ENCODE data around the gene TOGARAM2. TPM values are rescaled to one million over a fixed set of nuclear protein-coding genes. Genes with fewer than 3 reads are reported as not detected.
A peak's percentile ranks its signal among the peaks of the same experiment; 100 is the strongest.

TOGARAM2 gene
- polyA plus RNA-seq, 6 donors from 2014 or later, result 0.14 TPM; not detected in 5

DNA sequence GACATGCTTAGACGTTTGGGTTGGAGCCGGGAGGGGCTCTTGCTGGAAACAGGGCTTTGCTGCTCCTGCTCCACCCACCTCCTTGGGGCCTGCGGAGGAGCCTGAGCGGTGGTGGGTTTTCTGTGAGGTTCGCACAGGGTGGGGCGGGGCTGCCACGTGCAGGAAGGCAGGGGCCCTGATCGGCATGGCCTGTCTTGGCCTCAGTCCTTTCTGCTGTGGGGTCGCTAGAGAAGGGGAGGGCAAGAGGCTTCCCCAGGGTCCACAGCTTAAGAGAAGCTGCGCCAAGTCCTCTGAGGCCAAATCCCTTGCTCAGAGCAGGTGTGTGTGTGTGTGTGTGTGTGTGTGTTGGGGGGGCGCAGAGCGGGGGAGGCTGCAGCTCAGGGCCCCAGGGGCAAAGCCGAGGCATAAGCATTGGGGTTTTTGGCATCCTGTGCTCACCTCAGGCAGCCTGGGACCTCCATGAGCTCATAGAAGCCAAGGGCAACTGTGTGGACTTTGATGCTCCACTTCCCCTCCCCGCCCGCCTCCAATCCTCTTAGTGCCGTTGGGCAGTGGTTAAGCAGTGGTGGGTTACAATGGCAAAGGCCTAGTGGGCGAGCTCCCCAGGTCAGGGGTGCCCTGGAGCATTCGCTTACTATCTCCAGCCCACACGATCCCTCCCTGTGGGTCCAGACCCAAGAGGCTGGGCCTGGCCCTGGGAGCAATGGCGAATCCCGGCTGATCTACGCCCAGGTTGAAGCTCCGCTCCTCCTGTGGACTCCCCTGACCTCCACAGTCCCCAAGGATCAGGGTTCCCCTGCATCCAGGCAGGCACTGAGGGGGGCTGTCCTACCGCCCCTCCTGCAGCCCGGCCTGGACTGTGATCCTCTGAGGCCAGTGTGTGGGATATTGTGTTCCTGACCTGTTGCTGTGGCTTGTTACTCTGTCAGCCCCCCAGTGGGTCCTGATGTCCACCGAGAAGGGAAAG is 28.9 kb downstream of the TOGARAM2 start:
- DNase-seq, result no peak
- Mint-ChIP-seq H3K27me3 (peaks cover 0 to 17% (median 7%) of the 10 kb centered on the region in 3 donors), H3K9me3 (no peaks in the 10 kb centered on the region), H3K4me3 (peak overlapping the region in 1 of 8 donors; percentile 33), H3K4me1 (peaks cover 23 to 35% (median 27%) of the 10 kb centered on the region in 3 donors), H3K36me3 (no peaks in the 10 kb centered on the region), H3K27ac (peak overlapping the region in 4 of 6 donors; percentile 21 to 93 (median 89))
- ATAC-seq (ENCODE audit: low read depth in 2 of 2), result no peak

DNA sequence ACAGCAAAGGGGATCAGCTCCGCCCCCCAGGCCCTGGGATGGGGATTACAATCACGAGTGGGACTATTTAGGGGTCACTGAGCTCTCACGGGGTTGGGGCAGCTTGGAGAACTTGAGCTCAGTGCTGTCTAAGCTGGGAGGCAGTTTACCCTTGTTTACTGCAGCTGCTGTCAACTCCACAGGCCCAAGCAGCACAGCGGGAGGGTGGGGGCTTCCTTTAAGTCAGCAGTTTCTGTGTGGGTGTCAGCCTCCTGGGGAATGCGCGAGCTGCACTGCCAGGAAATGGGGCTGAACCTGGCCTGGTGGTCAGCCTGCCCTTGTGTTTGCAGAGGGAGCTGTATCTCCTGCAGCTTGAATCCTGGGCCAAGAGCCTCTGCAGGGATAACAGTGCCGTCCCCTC is 29.8 kb downstream of the TOGARAM2 start:
- peak overlapping the region in 5 of 8 donors; percentile 20 to 62 (median 31) for H3K4me3 Mint-ChIP-seq
- H3K27ac Mint-ChIP-seq, result peak overlapping the region in 5 of 6 donors; percentile 61 to 98 (median 90)
- H3K27me3 Mint-ChIP-seq, result peaks cover 0 to 17% (median 7%) of the 10 kb centered on the region in 3 donors
- peak; percentile 28 to 34 for ATAC-seq (ENCODE audit: low read depth in 2 of 2)
- peaks cover 32 to 43% (median 36%) of the 10 kb centered on the region in 3 donors for H3K4me1 Mint-ChIP-seq
- no peaks in the 10 kb centered on the region for H3K36me3 Mint-ChIP-seq
- peak; percentile 14 for DNase-seq
- H3K9me3 Mint-ChIP-seq, result no peaks in the 10 kb centered on the region

DNA sequence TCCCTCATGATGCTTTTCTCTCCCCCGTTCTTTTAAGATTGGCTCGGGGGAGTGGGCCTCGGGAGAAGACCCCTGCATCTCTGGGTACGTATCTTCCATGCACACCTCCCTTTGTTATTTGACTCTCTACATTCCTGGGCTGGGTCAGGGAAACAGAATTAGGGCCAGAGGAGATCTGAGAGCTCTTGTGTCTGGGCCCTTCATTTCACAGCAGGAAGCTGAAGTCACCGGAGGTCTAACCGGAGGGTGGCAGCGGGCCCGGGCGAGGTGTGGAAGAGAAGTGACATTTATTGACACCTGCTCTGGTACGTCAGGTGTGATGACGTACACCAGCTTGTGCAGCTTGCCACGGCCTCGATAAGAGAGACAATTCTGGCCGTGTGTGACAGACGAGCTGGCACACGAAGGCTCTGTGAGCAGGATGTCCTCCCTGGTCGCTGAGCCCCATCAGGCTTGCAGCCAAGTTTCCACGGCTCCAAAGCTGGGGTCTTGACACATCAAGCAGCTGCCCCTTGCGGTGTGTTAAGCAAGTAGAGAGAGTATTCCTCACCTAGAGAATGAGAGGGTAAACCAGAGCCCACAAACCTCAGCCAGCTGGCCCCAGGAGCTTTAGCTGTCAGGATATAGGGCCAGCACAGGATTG is 30.4 kb downstream of the TOGARAM2 start:
- Mint-ChIP-seq H3K27ac (peak overlapping the region; percentile 89 to 98 (median 90)), H3K27me3 (peaks cover 0 to 17% (median 7%) of the 10 kb centered on the region in 3 donors), H3K4me3 (peak overlapping the region in 7 of 8 donors; percentile 17 to 81 (median 48)), H3K4me1 (peaks cover 36 to 44% (median 41%) of the 10 kb centered on the region in 3 donors), H3K36me3 (no peaks in the 10 kb centered on the region), H3K9me3 (no peaks in the 10 kb centered on the region)
- ATAC-seq (ENCODE audit: low read depth in 2 of 2) (peak; percentile 76 to 81), DNase-seq (peak; percentile 47)

DNA sequence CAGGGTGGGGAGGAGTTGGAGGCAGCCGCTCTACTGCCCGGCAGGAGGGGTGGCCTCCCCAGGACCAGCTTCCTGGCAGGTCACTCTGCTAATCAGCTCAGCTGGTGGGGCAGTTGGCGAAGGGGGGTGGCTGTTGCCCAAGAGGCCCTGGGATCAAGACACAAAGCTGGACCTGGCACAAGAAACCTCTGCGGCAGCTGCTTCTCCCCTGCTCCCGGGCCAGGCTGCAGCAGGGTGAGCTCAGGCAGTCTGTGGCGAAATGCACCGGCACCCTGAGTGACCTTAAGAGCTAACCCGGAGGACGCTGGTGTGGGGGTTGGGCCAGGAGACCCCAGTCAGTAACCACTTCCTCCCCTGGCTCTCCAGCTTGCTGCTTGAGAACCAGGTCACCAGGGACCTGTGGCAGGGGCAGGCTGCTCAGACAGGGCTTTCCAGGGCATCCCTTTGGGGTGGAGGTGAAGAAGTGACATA is 31.1 kb downstream of the TOGARAM2 start:
- ATAC-seq (ENCODE audit: low read depth in 2 of 2) (no peak), DNase-seq (peak; percentile 21)
- H3K27ac Mint-ChIP-seq, result peak overlapping the region in 2 of 6 donors; percentile 89 to 94
- peaks cover 42 to 49% (median 46%) of the 10 kb centered on the region in 3 donors for H3K4me1 Mint-ChIP-seq
- peak overlapping the region in 3 of 8 donors; percentile 35 to 62 (median 61) for H3K4me3 Mint-ChIP-seq
- no peaks in the 10 kb centered on the region for H3K9me3 Mint-ChIP-seq
- H3K27me3 Mint-ChIP-seq, result peaks cover 0 to 17% (median 7%) of the 10 kb centered on the region in 3 donors
- H3K36me3 Mint-ChIP-seq, result no peaks in the 10 kb centered on the region

DNA sequence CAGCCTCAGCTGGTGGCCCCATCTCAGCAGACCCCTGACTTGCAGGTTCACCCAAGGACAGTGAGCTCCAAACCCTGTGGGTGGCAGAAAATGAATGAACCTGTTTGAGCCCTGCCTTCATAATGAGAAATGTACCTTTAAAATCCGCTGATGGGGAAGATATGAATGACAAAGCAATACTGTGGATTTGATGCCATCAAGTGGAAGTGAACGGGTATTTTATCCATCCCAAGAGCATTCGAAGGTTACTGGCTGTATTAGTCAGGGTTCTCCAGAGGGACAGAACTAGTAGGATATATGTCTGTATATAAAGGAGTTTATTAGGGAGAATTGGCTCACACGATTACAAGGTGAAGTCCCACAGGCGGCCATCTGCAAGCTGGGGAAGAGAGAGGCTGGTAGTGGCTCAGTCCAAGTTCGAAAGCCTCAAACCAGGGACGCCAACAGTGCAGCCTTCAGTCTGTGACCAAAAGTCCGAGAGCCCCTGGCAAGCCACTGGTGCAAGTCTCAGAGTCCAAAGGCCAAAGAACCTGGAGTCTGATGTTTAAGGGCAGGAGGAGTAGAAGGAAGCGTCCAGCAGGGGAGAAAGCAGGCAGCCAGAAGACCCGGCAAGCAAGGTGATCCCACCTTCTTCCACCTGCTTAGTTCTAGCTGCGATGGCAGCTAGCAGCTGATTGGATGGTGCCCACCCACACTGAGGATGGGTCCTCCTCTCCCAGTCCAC is 32.1 kb downstream of the TOGARAM2 start:
- ATAC-seq (ENCODE audit: low read depth in 2 of 2), result no peak
- no peaks in the 10 kb centered on the region for H3K36me3 Mint-ChIP-seq
- peak overlapping the region in 1 of 8 donors; percentile 12 for H3K4me3 Mint-ChIP-seq
- H3K27ac Mint-ChIP-seq, result peak overlapping the region in 2 of 6 donors; percentile 32 to 45
- no peak for DNase-seq
- peaks cover 0 to 17% (median 7%) of the 10 kb centered on the region in 3 donors for H3K27me3 Mint-ChIP-seq
- peaks cover 42 to 49% (median 46%) of the 10 kb centered on the region in 3 donors for H3K4me1 Mint-ChIP-seq
- H3K9me3 Mint-ChIP-seq, result no peaks in the 10 kb centered on the region

DNA sequence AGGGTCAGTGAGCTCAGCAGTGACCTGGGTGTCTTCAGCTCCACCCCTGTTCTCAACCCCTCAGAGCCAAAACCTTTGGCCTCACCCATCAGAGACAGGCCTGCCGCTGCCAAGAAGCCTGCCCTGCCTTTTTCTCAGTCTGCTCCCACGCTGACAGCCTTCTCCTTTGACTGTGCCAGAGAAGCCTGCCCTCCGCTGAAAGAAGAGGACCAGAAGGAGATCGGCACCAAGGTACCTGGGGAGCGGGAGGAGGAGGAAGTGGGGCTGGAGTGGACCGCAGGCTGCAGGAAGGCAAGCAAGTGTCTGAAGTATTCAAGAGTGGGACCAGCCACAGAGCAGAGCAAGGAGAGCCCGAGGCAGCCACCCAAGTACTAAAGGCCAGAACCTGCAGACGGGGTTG is 33.2 kb downstream of the TOGARAM2 start:
- peak overlapping the region in 7 of 8 donors; percentile 50 to 83 (median 69) for H3K4me3 Mint-ChIP-seq
- peak overlapping the region; percentile 63 to 96 (median 88) for H3K27ac Mint-ChIP-seq
- ATAC-seq (ENCODE audit: low read depth in 2 of 2) (no peak), DNase-seq (no peak)
- H3K9me3 Mint-ChIP-seq, result no peaks in the 10 kb centered on the region
- no peaks in the 10 kb centered on the region for H3K36me3 Mint-ChIP-seq
- peaks cover 37 to 46% (median 43%) of the 10 kb centered on the region in 3 donors for H3K4me1 Mint-ChIP-seq
- peaks cover 0 to 17% (median 7%) of the 10 kb centered on the region in 3 donors for H3K27me3 Mint-ChIP-seq

DNA sequence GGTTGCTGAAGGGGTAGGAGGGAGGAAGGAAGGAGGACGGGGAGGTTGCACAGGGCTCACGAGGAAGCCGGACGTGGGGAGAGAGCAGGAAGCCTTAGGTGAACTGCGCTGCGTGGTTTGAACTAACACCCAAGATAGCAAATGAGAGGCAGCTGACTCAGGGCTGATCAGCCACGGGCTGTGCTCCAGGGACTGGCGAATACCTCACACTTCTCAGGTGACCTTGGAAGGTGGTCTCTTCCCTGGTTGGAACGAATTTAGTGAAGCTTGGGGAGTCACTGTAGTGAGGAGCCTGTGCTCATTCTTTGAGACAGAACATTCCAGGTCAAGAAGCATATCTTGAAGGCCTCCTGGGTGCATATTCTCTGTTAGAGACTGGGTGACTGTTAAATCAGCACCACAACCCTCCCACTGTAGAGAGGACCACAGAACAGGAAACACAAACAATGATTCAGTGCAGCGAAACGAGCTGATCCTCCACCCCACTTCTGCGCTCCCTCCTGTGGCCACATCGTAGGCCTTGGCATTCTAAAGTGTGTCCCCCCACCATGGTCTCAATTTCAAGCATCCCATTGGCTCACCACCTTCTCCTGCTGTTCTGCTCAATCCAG is 33.8 kb downstream of the TOGARAM2 start:
- ATAC-seq (ENCODE audit: low read depth in 2 of 2) (peak; percentile 45 to 54), DNase-seq (peak; percentile 35)
- H3K4me1 Mint-ChIP-seq, result peaks cover 37 to 46% (median 43%) of the 10 kb centered on the region in 3 donors
- no peaks in the 10 kb centered on the region for H3K9me3 Mint-ChIP-seq
- H3K27me3 Mint-ChIP-seq, result peaks cover 3 to 22% (median 7%) of the 10 kb centered on the region in 3 donors
- H3K36me3 Mint-ChIP-seq, result no peaks in the 10 kb centered on the region
- peak overlapping the region; percentile 40 to 96 (median 88) for H3K27ac Mint-ChIP-seq
- H3K4me3 Mint-ChIP-seq, result peak overlapping the region in 7 of 8 donors; percentile 50 to 83 (median 69)

DNA sequence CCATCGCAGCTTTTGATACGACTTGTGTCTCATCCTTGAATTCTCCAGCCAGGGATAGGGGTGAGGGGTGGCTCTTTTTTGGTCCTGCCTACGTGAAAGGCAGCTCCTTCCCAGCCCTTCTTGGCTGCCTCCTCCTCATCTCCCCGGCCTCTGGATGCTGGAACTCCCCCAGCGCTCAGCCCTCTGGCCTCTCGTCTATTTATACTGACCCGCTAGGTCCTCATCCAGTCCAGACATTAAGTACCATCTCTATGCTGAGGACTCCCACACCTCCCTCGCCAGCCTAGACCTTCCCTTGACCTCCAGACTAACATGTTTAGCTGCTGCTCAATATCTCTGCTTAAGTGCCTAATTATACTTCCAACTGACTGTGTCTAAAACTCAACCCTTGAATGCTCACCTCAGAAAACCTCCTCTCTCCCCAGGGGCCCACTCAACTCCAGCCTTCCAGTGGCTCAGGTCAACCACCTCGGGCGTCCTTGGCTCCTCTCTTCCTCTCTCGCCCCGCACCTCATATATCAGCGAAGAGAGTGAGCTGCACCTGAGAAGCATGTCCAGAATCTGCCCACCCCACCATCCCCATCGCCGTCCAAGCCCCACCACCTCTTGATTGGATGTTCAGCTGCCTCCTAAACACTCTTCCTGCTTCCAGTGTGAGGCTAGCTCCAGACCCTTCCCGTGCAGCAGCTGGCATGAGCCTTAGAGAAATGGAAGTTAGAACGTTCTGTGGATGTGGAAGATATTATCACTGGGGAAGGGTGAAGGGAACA is 34.8 kb downstream of the TOGARAM2 start:
- ATAC-seq (ENCODE audit: low read depth in 2 of 2) (no peak), DNase-seq (no peak)
- Mint-ChIP-seq H3K9me3 (no peaks in the 10 kb centered on the region), H3K4me3 (peak overlapping the region in 6 of 8 donors; percentile 7 to 69 (median 43)), H3K36me3 (no peaks in the 10 kb centered on the region), H3K4me1 (peaks cover 35 to 40% (median 37%) of the 10 kb centered on the region in 3 donors), H3K27ac (peak overlapping the region in 4 of 6 donors; percentile 1 to 80 (median 12)), H3K27me3 (peaks cover 7 to 21% (median 10%) of the 10 kb centered on the region in 3 donors)

DNA sequence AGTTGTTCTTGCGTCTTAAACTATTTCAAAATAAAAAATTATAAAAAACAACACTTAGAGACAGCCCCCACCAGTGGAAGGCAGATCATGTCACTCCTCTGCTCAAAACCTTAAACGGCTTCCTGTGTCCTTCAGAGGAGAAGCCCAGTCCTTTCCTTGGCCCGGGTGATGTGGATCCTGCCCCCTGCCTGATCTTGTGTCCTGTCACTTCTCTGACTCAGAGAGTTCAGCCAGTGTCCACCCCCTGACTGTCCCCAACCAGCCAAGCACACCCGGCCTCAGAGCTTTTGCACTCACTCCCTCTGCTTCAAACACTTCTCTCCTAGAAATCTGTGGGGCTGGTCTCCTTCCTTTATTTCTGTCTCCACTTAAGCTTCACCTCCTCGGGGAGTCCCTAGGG is 35.4 kb downstream of the TOGARAM2 start:
- H3K27ac Mint-ChIP-seq, result peak overlapping the region in 1 of 6 donors; percentile 49
- peak overlapping the region in 1 of 8 donors; percentile 4 for H3K4me3 Mint-ChIP-seq
- no peaks in the 10 kb centered on the region for H3K9me3 Mint-ChIP-seq
- DNase-seq (no peak), ATAC-seq (ENCODE audit: low read depth in 2 of 2) (no peak)
- peaks cover 4 to 15% (median 12%) of the 10 kb centered on the region in 3 donors for H3K27me3 Mint-ChIP-seq
- no peaks in the 10 kb centered on the region for H3K36me3 Mint-ChIP-seq
- peaks cover 30 to 34% (median 31%) of the 10 kb centered on the region in 3 donors for H3K4me1 Mint-ChIP-seq

DNA sequence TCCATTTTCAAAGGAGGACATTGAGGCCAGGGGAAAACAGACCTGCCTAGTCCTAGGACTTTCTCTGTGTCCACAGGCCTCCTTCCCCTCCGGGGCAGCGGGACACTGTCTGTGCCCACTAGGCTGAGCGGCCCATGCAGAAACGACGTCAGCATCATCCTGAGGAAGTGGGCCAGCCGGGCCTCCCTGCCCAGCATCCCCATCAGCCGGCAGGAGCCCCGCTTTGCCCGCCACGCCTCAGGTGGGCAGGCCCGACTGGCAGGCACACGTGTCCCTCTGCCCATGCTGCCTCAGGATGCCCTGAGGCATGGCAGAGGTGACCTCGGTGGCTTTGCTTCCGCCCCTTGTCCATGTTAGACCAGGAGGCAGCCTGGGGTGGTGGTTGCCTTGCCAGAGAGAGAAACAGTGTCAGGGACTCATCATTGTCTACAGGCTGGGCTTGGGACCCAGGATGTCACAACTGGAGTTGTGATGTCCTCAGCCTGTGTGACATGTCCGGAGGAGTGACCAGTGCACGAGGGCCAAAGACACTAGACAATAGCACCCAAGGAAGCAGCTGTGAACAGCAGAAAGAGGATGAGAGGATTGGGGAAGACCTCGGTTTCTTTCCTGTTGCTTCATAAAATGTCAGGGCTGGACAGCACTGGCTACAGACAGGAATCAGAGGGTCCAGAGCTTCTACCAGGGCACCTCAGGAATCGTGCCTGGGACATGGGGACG is 36.8 kb downstream of the TOGARAM2 start:
- Mint-ChIP-seq H3K36me3 (no peaks in the 10 kb centered on the region), H3K4me3 (no peak overlapping the region), H3K9me3 (no peaks in the 10 kb centered on the region), H3K4me1 (peaks cover 25 to 28% (median 26%) of the 10 kb centered on the region in 3 donors), H3K27me3 (peaks cover 0 to 19% (median 10%) of the 10 kb centered on the region in 3 donors), H3K27ac (peak overlapping the region in 1 of 6 donors; percentile 86)
- DNase-seq (no peak), ATAC-seq (ENCODE audit: low read depth in 2 of 2) (no peak)

DNA sequence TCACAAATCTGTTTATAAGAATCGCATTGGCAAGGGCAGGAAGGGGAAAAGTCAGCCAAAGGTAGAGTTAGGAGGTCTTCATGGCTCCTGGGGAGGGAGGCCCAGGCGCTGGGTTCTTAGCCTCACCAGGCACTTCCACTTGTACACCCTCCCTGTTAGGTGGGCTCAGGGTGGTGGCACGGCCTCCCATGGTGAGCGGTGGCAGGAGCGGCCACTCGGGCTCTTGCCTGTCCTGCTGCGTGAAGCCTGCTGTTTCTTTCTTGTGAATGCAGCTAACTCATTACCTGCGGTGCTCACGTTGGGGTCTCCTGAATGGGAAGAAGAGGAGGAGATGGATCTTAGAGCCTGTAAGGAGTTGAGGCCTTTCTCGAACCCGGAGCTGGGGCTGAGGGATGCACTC is 40.8 kb downstream of the TOGARAM2 start:
- no peaks in the 10 kb centered on the region for H3K9me3 Mint-ChIP-seq
- no peaks in the 10 kb centered on the region for H3K36me3 Mint-ChIP-seq
- ATAC-seq (ENCODE audit: low read depth in 2 of 2) (no peak), DNase-seq (no peak)
- peaks cover 6 to 19% (median 10%) of the 10 kb centered on the region in 3 donors for H3K27me3 Mint-ChIP-seq
- no peak overlapping the region for H3K27ac Mint-ChIP-seq
- peak overlapping the region in 1 of 8 donors; percentile 47 for H3K4me3 Mint-ChIP-seq
- H3K4me1 Mint-ChIP-seq, result peaks cover 1 to 2% (median 1%) of the 10 kb centered on the region in 3 donors
